Calu3 (cell line): ENCODE data around the gene NUDT19. TPM values are rescaled to one million over a fixed set of nuclear protein-coding genes. Genes with fewer than 3 reads are reported as not detected.
A peak's percentile ranks its signal among the peaks of the same experiment; 100 is the strongest.

ENCODE experiments used
- BruUV-seq: library from RNA; stranded (reverse); fragments of 400-500 nt; replicated peaks from 2 replicates; lab custom pipeline; 2021; lab: Mats Ljungman, UMichigan
- CTCF ChIA-PET: fragments of 300-600 bp; sonication (Branson Sonifier 250); formaldehyde crosslinking; loops from one replicate; lab custom pipeline; 2022; ENCODE audit warnings: antibody characterized with exemption; lab: Charles Lee
- DNase-seq: peaks from one replicate; pipeline ENCODE4 v3.0.0; 2022
- H3K27ac Mint-ChIP-seq: one replicate; pipeline ENCODE4 v1.8.0; 2022; ENCODE audit warnings: mixed read lengths; ENCODE audit not compliant: unreplicated experiment
- H3K27me3 Mint-ChIP-seq: one replicate; pipeline ENCODE4 v1.8.0; 2022; ENCODE audit warnings: mixed read lengths; ENCODE audit not compliant: unreplicated experiment
- H3K36me3 Mint-ChIP-seq: one replicate; pipeline ENCODE4 v1.8.0; 2022; ENCODE audit warnings: mild to moderate bottlenecking, moderate library complexity, mixed read lengths; ENCODE audit not compliant: insufficient read depth, unreplicated experiment
- H3K4me1 Mint-ChIP-seq: one replicate; pipeline ENCODE4 v1.8.0; 2022; ENCODE audit warnings: mild to moderate bottlenecking, low read depth, mixed read lengths; ENCODE audit not compliant: unreplicated experiment
- H3K4me3 Mint-ChIP-seq: one replicate; pipeline ENCODE4 v1.8.0; 2022; ENCODE audit warnings: mild to moderate bottlenecking, low read depth, moderate library complexity, mixed read lengths; ENCODE audit not compliant: unreplicated experiment
- H3K9me3 Mint-ChIP-seq: one replicate; pipeline ENCODE4 v1.8.0; 2022; ENCODE audit warnings: low read depth, mixed read lengths; ENCODE audit not compliant: unreplicated experiment
- CTCF ChIP-seq: fragments of 200-600 bp; IDR thresholded peaks from one replicate; pipeline ENCODE4 v1.8.0; 2022; ENCODE audit warnings: antibody characterized with exemption; ENCODE audit not compliant: unreplicated experiment
- intact Hi-C: fragments of 100-400 bp; cut with micrococcal nuclease; formaldehyde crosslinking; loops from one replicate; pipeline ENCODE4 v1.10.0; 2022; ENCODE audit not compliant: unreplicated experiment
- total RNA-seq: library from RNA; stranded (reverse); gene quantifications from 2 replicates; pipeline ENCODE4 v1.2.3, GENCODE V29; 2022

The NUDT19 gene
- total RNA-seq, 1 experiment from 2014 or later: 21.1 TPM

GRCh38 chr19:32672841-32673240, 18.8 kb upstream of the NUDT19 start:
- no peak for DNase-seq
- TF ChIP-seq CTCF: no peak
- no peaks in the 10 kb centered on the region for H3K9me3 Mint-ChIP-seq
- peaks cover 22% of the 10 kb centered on the region for H3K27me3 Mint-ChIP-seq
- CTCF ChIA-PET: interaction anchor here (2.0 kb wide), 1 partner anchor 9 kb away, joined by 5 read pairs; no protein-coding TSS in a partner anchor
- peaks cover 33% of the 10 kb centered on the region for H3K4me1 Mint-ChIP-seq
- H3K36me3 Mint-ChIP-seq: peaks cover 27% of the 10 kb centered on the region
- no TSS peak for BruUV-seq
- no peak overlapping the region for H3K27ac Mint-ChIP-seq
- intact Hi-C loops: no loop called here
- H3K4me3 Mint-ChIP-seq: peak overlapping the region; percentile 85

GRCh38 chr19:32673573-32673972, 18.0 kb upstream of the NUDT19 start:
- Mint-ChIP-seq H3K4me3 (peak overlapping the region; percentile 85), H3K9me3 (no peaks in the 10 kb centered on the region), H3K27ac (no peak overlapping the region), H3K4me1 (peaks cover 33% of the 10 kb centered on the region), H3K27me3 (peaks cover 25% of the 10 kb centered on the region), H3K36me3 (peaks cover 27% of the 10 kb centered on the region)
- CTCF ChIA-PET: interaction anchor here (2.0 kb wide), 1 partner anchor 9 kb away, joined by 5 read pairs; no protein-coding TSS in a partner anchor
- DNase-seq: no peak
- no TSS peak for BruUV-seq
- TF ChIP-seq CTCF: no peak
- intact Hi-C loops: no loop called here

GRCh38 chr19:32674153-32674930, 17.3 kb upstream of the NUDT19 start:
- Mint-ChIP-seq H3K4me3 (peak overlapping the region; percentile 85), H3K36me3 (peaks cover 27% of the 10 kb centered on the region), H3K9me3 (no peaks in the 10 kb centered on the region), H3K4me1 (peaks cover 30% of the 10 kb centered on the region), H3K27ac (peak overlapping the region; percentile 15), H3K27me3 (peaks cover 25% of the 10 kb centered on the region)
- TSS peak; percentile 22 for BruUV-seq
- TF ChIP-seq CTCF: no peak
- no peak for DNase-seq
- intact Hi-C loops: no loop called here
- CTCF ChIA-PET: interaction anchor here (0.6 to 2.0 kb wide), 6 partner anchors 8 to 331 kb away, joined by 3 to 6 read pairs (median 4); partner anchors contain the start of gene NUDT19

- no TSS peak for BruUV-seq
- DNase-seq: peak; percentile 99
- Mint-ChIP-seq H3K9me3 (no peaks in the 10 kb centered on the region), H3K27ac (peak within 1 kb of the TSS; percentile 79), H3K36me3 (peaks cover 27% of the 10 kb centered on the region), H3K4me3 (peak within 1 kb of the TSS; percentile 85), H3K27me3 (peaks cover 25% of the 10 kb centered on the region), H3K4me1 (peaks cover 22% of the 10 kb centered on the region)
- CTCF ChIA-PET: interaction anchor here (0.6 to 2.0 kb wide), 3 partner anchors 17 to 300 kb away, joined by 3 to 6 read pairs (median 4); partner anchors contain the start of gene NUDT19
- TF ChIP-seq CTCF: no peak
- intact Hi-C loops: no loop called here
These were observed 16.5 kb upstream of the NUDT19 start, which contains the start of gene ANKRD27 for GRCh38 chr19:32674931-32675719. Gene ANKRD27 (minus strand): TSS chr19:32675180. CDS start chr19:32659015, 16,165 bp downstream.
